ENCODE results near the gene CASP5.

- no peak for TF ChIP-seq CTCF (conservative IDR thresholded peaks at IDR 0.05 in 1 of 2, IDR thresholded peaks at IDR 0.05 in 1 of 2; ENCODE audit: extremely low read depth in 1 of 2, insufficient read depth in 1 of 2, low read depth in 1 of 2, low read length in 2 of 2)
- no peak for TF ChIP-seq EZH2 (IDR thresholded peaks at IDR 0.05; ENCODE audit: borderline replicate concordance, low read length)
These were observed 31.9 kb upstream of the CASP5 start for GRCh38 chr11:105054723-105055493.

Measured in mammary epithelial cell (primary cell).